PFSK-1 (cell line): ENCODE measurements around the gene STARD3.

Source experiments
- FOXP2 ChIP-seq: optimal IDR thresholded peaks from 2 replicates; pipeline ENCODE3; 2011; ENCODE audit warnings: borderline replicate concordance, control low read depth, inconsistent platforms; ENCODE audit not compliant: insufficient read depth; ENCODE audit errors: extremely low read length, extremely low read depth
- POLR2AphosphoS5 ChIP-seq: IDR thresholded peaks from 2 replicates; pipeline ENCODE4 v1.6.1; 2012; ENCODE audit warnings: low read depth, mild to moderate bottlenecking, control low read depth, low read length, moderate library complexity
- SIN3A ChIP-seq: IDR thresholded peaks from 2 replicates; pipeline ENCODE4 v1.6.1; 2012; ENCODE audit warnings: mild to moderate bottlenecking, low read length, moderate library complexity, borderline replicate concordance; ENCODE audit not compliant: insufficient read depth
- TAF1 ChIP-seq: IDR thresholded peaks from 2 replicates; pipeline ENCODE4 v1.6.1; 2012; ENCODE audit warnings: low read length, control low read depth, borderline replicate concordance; ENCODE audit not compliant: insufficient read depth
- TF ChIP-seq, protein P1 (sequence below), 2 experiments: IDR thresholded peaks; 2 replicates each; pipeline versions ENCODE4 v1.6.1 to v1.8.0; 2011 to 2012; ENCODE audit warnings: low read depth in 2 of 2, low read length in 2 of 2, control low read depth in 1 of 2, inconsistent platforms in 1 of 2, mild to moderate bottlenecking in 1 of 2, moderate library complexity in 1 of 2; ENCODE audit not compliant: insufficient read depth in 1 of 2

Gene STARD3

DNA sequence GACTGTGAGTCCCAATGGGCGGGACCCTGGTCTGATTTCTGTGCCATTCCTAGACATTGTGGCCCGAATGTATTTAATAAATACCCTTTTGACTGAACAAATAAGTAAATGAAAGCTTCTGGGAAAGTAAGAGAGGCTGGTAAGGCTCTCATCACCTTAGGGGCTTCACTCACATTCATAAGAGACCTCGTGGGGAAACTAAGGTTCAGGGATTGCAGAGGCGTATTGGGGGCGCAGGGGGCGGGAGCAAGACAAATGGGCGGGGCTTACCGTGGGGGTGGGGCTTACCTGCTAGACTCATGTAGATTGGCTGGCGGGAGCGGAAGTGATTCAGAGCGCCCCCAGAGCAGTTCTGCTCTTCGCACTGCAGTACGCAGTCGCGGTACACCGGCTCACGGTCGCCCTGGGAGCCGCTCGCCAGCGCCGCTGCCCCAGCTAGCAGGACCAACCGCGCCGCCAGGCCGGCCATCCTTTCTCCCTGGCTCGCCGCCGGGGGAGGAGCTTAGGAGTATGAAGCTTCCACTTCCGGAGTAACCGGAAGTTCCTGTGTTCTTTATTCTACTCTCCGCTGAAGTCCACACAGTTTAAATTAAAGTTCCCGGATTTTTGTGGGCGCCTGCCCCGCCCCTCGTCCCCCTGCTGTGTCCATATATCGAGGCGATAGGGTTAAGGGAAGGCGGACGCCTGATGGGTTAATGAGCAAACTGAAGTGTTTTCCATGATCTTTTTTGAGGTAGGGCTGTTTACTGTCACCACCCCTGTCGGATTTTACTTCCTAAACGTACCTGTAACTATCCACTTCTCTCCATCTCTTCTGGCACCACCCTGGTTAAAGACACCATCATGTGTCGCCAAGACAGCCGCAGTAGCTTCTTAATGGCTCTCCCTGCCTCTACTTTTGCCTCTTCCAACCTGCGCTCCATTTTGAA lies 50.9 kb downstream of the STARD3 start, which contains the start of gene PGAP3:
TSS of gene PGAP3 (minus strand) at position 512 of the 929 bp plus-strand sequence. CDS start at position 469, 43 bp downstream.
- TF ChIP-seq TAF1, result peak; percentile 67; the same call in 1 of the 2 replicates
- TF ChIP-seq, protein P1, sequence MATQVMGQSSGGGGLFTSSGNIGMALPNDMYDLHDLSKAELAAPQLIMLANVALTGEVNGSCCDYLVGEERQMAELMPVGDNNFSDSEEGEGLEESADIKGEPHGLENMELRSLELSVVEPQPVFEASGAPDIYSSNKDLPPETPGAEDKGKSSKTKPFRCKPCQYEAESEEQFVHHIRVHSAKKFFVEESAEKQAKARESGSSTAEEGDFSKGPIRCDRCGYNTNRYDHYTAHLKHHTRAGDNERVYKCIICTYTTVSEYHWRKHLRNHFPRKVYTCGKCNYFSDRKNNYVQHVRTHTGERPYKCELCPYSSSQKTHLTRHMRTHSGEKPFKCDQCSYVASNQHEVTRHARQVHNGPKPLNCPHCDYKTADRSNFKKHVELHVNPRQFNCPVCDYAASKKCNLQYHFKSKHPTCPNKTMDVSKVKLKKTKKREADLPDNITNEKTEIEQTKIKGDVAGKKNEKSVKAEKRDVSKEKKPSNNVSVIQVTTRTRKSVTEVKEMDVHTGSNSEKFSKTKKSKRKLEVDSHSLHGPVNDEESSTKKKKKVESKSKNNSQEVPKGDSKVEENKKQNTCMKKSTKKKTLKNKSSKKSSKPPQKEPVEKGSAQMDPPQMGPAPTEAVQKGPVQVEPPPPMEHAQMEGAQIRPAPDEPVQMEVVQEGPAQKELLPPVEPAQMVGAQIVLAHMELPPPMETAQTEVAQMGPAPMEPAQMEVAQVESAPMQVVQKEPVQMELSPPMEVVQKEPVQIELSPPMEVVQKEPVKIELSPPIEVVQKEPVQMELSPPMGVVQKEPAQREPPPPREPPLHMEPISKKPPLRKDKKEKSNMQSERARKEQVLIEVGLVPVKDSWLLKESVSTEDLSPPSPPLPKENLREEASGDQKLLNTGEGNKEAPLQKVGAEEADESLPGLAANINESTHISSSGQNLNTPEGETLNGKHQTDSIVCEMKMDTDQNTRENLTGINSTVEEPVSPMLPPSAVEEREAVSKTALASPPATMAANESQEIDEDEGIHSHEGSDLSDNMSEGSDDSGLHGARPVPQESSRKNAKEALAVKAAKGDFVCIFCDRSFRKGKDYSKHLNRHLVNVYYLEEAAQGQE (IDR thresholded peaks at IDR 0.05; ENCODE audit: insufficient read depth in 1 of 2, low read depth in 2 of 2, low read length in 2 of 2), result 0 out of 4 replicates have a peak, but pooled peaks of 1 of the 2 experiments have one; percentile 31
- TF ChIP-seq POLR2AphosphoS5, result peak; percentile 83
- TF ChIP-seq FOXP2, result peak; percentile 53
- TF ChIP-seq SIN3A, result no peak

DNA sequence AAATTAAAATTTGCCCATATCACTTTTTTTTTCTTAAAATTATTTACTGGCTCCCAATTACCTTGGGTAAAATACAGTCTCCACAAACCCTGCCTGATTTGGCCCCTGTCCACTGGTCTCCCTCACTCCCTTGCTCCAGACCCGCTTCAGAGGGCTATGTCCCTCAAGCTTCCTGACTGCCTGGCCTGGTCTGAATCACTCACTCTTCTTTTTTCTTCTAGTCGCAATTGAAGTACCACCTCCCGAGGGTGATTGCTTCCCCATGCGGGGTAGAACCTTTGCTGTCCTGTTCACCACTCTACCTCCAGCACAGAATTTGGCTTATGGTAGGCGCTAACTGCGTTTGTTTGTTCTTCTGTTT lies 51.5 kb downstream of the STARD3 start:
- TF ChIP-seq POLR2AphosphoS5, result no peak
- TF ChIP-seq, protein P1 (IDR thresholded peaks at IDR 0.05; ENCODE audit: insufficient read depth in 1 of 2, low read depth in 2 of 2, low read length in 2 of 2), result no peak
- TF ChIP-seq TAF1, result no peak
- no peak for TF ChIP-seq FOXP2
- TF ChIP-seq SIN3A, result no peak

DNA sequence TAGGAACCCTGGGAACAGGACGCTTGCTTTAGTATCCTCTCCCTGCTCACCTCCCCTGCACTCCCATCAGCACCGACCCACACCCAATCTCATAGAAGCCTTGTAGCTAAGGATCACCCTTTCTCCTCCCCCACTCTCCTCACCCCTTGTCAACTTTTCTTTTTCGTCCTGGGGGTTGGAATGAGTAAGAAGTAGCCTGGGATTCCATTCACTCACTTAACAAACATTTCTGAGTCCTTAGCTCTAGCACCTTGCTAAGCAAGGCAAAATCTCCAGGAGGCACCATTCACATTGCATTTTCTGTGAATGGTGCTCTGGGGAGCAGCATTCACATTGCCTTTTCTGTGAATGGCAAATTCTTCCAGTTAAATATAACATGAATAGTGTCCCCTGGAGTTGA lies 52.0 kb downstream of the STARD3 start:
- TF ChIP-seq TAF1 (no peak), POLR2AphosphoS5 (no peak), SIN3A (no peak)

DNA sequence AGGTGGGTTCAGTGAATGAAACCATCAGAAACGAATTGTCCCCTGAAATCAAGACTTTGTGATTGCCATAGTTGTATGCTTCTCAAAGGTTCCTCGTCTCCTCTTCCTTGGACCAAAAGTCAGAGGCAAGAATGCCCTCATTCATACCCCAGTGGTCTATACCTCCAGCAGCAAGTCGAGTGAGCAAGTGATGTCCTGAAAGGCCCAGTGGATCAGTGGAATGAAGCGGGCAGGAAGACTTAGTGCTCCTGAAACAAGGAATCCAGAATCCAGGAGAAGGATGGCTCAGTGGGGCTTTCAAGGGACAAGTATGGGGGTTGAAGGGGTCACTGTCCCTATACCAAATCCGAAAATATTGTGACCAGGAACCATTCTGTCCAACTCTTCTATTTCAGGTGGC lies 57.6 kb downstream of the STARD3 start:
- TF ChIP-seq, protein P1 (IDR thresholded peaks at IDR 0.05; ENCODE audit: insufficient read depth in 1 of 2, low read depth in 2 of 2, low read length in 2 of 2), result no peak
- TF ChIP-seq FOXP2 (no peak), POLR2AphosphoS5 (no peak), SIN3A (no peak), TAF1 (no peak)

DNA sequence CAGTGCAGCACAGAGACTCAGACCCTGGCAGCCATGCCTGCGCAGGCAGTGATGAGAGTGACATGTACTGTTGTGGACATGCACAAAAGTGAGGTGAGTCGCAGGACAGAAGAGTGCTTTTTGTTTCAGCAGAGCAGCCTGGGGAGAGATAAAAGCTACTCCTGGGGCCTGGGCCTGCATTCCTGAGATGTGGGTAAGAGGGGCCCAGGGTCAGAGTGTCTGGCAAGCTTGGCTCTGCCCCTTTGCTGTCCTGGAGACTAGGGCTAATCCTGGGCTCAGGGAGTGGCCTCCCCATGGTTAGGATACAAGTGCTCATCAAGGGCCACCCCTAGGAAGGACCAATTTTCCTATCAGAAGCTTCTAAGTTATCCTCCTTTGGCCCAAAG lies 58.1 kb downstream of the STARD3 start:
- TF ChIP-seq POLR2AphosphoS5, result no peak
- TF ChIP-seq SIN3A, result no peak
- TF ChIP-seq, protein P1 (IDR thresholded peaks at IDR 0.05; ENCODE audit: insufficient read depth in 1 of 2, low read depth in 2 of 2, low read length in 2 of 2), result no peak
